ENCODE results near the gene RBCK1.
"Not testable (repeated sequence)": the region's sequence is repeated elsewhere in the genome, so short reads cannot be mapped to it uniquely, and the experiment has no call there.

Gene RBCK1

GRCh38 chr20:476561-477249 lies 68.6 kb downstream of the RBCK1 start:
- DNase-seq, result not testable (repeated sequence)

GRCh38 chr20:478010-478948 lies 70.2 kb downstream of the RBCK1 start:
- DNase-seq, result no peak

- no peak for DNase-seq
These were observed 70.9 kb downstream of the RBCK1 start for GRCh38 chr20:478949-479429.

DNA sequence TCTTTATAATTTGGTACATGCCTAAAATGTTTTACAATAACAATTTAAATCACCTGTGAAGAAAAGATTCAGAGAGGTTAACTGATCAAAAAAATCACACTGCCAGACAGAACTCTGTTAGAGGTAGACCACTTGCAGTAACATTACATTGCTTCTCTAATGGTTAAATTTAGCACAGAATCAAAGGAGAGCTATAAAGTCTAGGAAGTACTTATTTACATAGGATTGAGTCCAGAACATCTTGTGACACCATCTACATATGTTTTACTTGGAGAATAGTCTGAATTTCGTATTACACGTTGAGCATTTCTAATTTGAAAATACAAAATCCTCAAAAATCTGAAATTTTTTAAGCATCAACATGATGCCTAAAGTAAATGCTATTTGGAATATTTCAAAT lies 71.4 kb downstream of the RBCK1 start:
- no peak for DNase-seq

DNA sequence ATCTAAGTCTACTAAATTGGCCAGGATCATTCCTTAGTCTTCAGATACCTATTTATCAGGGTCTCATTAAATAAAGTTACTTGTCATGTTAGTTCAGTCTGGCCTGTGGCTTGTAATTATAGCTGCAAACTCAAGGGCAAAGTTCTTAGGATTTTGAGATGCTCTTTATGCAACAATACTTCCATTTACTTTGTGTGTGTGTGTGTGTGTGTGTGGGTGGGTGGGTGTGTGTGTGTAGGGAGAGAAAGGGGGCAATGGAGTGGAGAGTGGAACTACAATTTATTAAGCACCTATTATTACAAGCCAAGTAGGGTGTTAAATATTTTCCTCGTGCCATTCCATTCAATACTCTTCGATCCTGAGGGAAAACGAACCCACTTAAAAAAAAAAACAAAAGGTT lies 71.9 kb downstream of the RBCK1 start:
- no peak for DNase-seq

- DNase-seq, result no peak
These were observed 73.1 kb downstream of the RBCK1 start for GRCh38 chr20:481167-481566.
